Peyer's patch (tissue), 4 donors: ENCODE results near the gene KIAA1614. TPM values are rescaled to one million over a fixed set of nuclear protein-coding genes. Genes with fewer than 3 reads are reported as not detected.

Experiments used
- DNase-seq, 3 donors: peaks; one replicate each; pipeline ENCODE4 v3.0.0-alpha.2; 2017 to 2019
- H3K27ac ChIP-seq, 4 donors: fragments of 200-600 bp; sonication (generic); one replicate each; pipeline ENCODE4 v1.5.1; 2016 to 2019
- H3K27me3 ChIP-seq, 2 donors: fragments of 200-600 bp; sonication (generic); one replicate each; pipeline ENCODE4 v1.5.1; 2019
- H3K36me3 ChIP-seq, 3 donors: fragments of 200-600 bp; sonication (generic); one replicate each; pipeline ENCODE4 v1.5.1; 2016 to 2019
- H3K4me1 ChIP-seq, 4 donors: fragments of 200-600 bp; sonication (generic); one replicate each; pipeline ENCODE4 v1.5.1; 2016 to 2019
- H3K4me3 ChIP-seq, 4 donors: fragments of 200-600 bp; sonication (generic); 1 replicate in 3 of 4; 2 replicates in 1 of 4; pipeline ENCODE4 v1.5.1; 2016 to 2019; ENCODE audit warnings: mild to moderate bottlenecking in 1 of 4
- H3K9me3 ChIP-seq, 4 donors: fragments of 200-600 bp; sonication (generic); one replicate each; pipeline ENCODE4 v1.5.1; 2016 to 2019; ENCODE audit warnings: mild to moderate bottlenecking in 1 of 4
- CTCF ChIP-seq, 6 experiments: fragments of 450-650 bp in 4 of 6; fragments of 200-600 bp in 2 of 6; sonication (generic) in 1 of 6; IDR thresholded peaks; one replicate each; pipeline ENCODE4 v1.5.1; 2017 to 2019; ENCODE audit warnings: antibody characterized with exemption in 6 of 6, mild to moderate bottlenecking in 3 of 6, moderate library complexity in 1 of 6
- POLR2A ChIP-seq, 2 donors: fragments of 450-650 bp; IDR thresholded peaks; one replicate each; pipeline ENCODE4 v1.5.1; 2017; ENCODE audit warnings: antibody characterized with exemption in 2 of 2, mild to moderate bottlenecking in 2 of 2, moderate library complexity in 2 of 2
- total RNA-seq, 4 donors: library from RNA; depleted of rRNA; stranded (reverse); fragments of >200 nt; gene quantifications; one replicate each; pipeline ENCODE4 v1.1.0, GENCODE V29; 2016

Gene KIAA1614
- total RNA-seq, 4 donors from 2014 or later = 0.35 to 2.5 (median 1.7) TPM

GRCh38 chr1:180893614-180894013, 19.1 kb upstream of the KIAA1614 start:
- no peak for DNase-seq
- no peak for TF ChIP-seq POLR2A (IDR thresholded peaks at IDR 0.05)
- TF ChIP-seq CTCF (IDR thresholded peaks at IDR 0.05) = no peak
- Histone ChIP-seq H3K27ac (no peak overlapping the region), H3K4me3 (no peak overlapping the region), H3K36me3 (no peaks in the 10 kb centered on the region), H3K4me1 (no peaks in the 10 kb centered on the region), H3K27me3 (no peaks in the 10 kb centered on the region), H3K9me3 (no peaks in the 10 kb centered on the region)

DNA sequence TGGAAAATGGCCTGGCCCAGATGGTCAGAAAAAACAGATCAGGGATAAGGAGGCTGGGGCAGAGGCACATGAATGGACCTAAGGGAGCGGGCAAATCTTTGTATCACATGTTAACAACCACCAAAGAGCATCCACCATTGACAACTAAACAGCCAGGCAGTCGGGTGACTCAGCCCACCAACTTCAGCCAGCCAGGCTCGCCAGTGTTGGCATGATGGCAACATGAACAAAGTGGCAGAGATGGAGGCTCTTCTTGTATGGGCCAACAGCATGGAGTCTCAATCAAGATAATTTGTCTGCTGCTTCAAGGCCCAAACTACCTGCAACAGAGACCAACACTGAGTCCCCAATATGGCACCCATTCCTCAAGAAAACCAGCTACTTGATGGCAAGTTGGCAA, 16.5 kb upstream of the KIAA1614 start:
- DNase-seq = no peak
- Histone ChIP-seq H3K27me3 (no peaks in the 10 kb centered on the region), H3K36me3 (no peaks in the 10 kb centered on the region), H3K9me3 (no peaks in the 10 kb centered on the region), H3K4me1 (no peaks in the 10 kb centered on the region), H3K4me3 (no peak overlapping the region), H3K27ac (no peak overlapping the region)
- TF ChIP-seq POLR2A (IDR thresholded peaks at IDR 0.05) (no peak), CTCF (IDR thresholded peaks at IDR 0.05) (no peak)

DNA sequence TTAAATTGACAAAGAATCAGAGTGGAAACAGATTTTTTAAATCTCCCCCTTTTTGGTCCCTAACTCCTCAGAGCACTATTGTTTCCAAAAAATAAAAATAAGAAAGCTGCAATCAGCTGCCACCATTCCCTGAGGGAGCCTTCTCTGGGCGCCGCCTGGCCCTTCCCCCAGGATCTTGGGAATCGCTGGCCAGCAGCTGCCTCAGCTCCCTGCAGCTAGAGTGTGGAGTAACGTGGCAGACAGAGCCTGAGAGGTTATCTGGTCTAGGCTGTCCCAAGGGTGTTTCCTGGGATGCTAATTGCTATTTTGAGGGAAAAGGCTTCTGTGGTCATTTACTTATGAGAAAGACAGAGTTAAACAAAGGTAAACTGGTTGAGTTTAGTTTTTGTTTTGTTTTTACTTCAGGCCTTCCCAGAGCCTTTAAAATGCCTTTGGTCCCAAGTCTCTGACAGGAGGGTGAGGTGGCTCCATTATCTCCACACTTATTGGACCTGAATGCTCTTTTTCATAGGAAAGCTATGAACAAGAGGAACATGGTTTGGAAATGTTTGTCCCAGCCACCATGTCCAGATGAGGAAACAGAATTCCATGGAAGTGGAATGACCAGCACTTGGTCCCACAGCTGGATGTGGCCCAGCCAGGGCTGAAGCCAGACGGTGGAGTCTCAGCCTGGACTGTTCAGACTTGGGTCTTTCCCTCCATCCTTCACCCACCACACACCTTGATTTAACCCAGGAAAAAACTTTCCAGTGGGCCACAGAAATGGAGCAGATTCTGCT, 14.1 kb upstream of the KIAA1614 start:
- no peak for DNase-seq
- no peaks in the 10 kb centered on the region for H3K9me3 ChIP-seq
- no peaks in the 10 kb centered on the region for H3K4me1 ChIP-seq
- H3K27me3 ChIP-seq = no peaks in the 10 kb centered on the region
- H3K4me3 ChIP-seq = no peak overlapping the region
- TF ChIP-seq POLR2A (IDR thresholded peaks at IDR 0.05) (no peak), CTCF (IDR thresholded peaks at IDR 0.05) (no peak)
- no peaks in the 10 kb centered on the region for H3K36me3 ChIP-seq
- H3K27ac ChIP-seq = no peak overlapping the region

GRCh38 chr1:180899262-180899661, 13.4 kb upstream of the KIAA1614 start:
- H3K36me3 ChIP-seq = no peaks in the 10 kb centered on the region
- no peak for DNase-seq
- H3K4me3 ChIP-seq = no peak overlapping the region
- H3K9me3 ChIP-seq = no peaks in the 10 kb centered on the region
- H3K27me3 ChIP-seq = no peaks in the 10 kb centered on the region
- H3K4me1 ChIP-seq = no peaks in the 10 kb centered on the region
- H3K27ac ChIP-seq = no peak overlapping the region
- no peak for TF ChIP-seq POLR2A (IDR thresholded peaks at IDR 0.05)

GRCh38 chr1:180901076-180901990, 11.4 kb upstream of the KIAA1614 start:
- Histone ChIP-seq H3K4me1 (no peaks in the 10 kb centered on the region), H3K27ac (no peak overlapping the region), H3K4me3 (no peak overlapping the region), H3K36me3 (no peaks in the 10 kb centered on the region), H3K27me3 (no peaks in the 10 kb centered on the region), H3K9me3 (no peaks in the 10 kb centered on the region)
- no peak for TF ChIP-seq POLR2A (IDR thresholded peaks at IDR 0.05)
- TF ChIP-seq CTCF (IDR thresholded peaks at IDR 0.05) = no peak
- no peak for DNase-seq

DNA sequence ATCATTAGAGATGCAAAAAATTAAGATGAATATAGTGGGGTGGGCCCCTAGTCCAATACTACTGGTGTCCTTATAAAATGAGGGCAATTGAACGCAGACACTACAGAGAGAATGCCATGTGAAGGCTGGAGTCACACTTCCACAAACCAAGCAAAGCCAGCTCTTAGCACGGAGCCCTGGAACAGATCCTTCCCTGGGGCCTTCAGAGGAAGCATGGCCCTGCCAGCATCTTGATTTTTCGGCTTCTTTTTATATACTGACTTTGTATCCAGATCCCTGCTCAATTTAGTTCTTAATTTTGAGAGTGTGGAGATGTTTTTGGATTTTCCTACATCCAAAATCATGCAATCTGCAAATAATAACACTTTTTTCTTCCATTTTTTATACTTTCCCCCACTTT, 10.2 kb upstream of the KIAA1614 start:
- no peaks in the 10 kb centered on the region for H3K36me3 ChIP-seq
- no peaks in the 10 kb centered on the region for H3K27me3 ChIP-seq
- no peak overlapping the region for H3K27ac ChIP-seq
- H3K9me3 ChIP-seq = no peaks in the 10 kb centered on the region
- no peak for TF ChIP-seq CTCF (IDR thresholded peaks at IDR 0.05)
- TF ChIP-seq POLR2A (IDR thresholded peaks at IDR 0.05) = no peak
- no peaks in the 10 kb centered on the region for H3K4me1 ChIP-seq
- DNase-seq = no peak
- H3K4me3 ChIP-seq = no peak overlapping the region
